PFSK-1 (cell line): ENCODE measurements around the gene ERC1.

Source experiments
- POLR2AphosphoS5 ChIP-seq: IDR thresholded peaks from 2 replicates; pipeline ENCODE4 v1.6.1; 2012; ENCODE audit warnings: low read depth, mild to moderate bottlenecking, control low read depth, low read length, moderate library complexity
- SIN3A ChIP-seq: IDR thresholded peaks from 2 replicates; pipeline ENCODE4 v1.6.1; 2012; ENCODE audit warnings: mild to moderate bottlenecking, low read length, moderate library complexity, borderline replicate concordance; ENCODE audit not compliant: insufficient read depth
- TAF1 ChIP-seq: IDR thresholded peaks from 2 replicates; pipeline ENCODE4 v1.6.1; 2012; ENCODE audit warnings: low read length, control low read depth, borderline replicate concordance; ENCODE audit not compliant: insufficient read depth
- TF ChIP-seq, protein P1 (sequence below), 2 experiments: IDR thresholded peaks; 2 replicates each; pipeline versions ENCODE4 v1.6.1 to v1.8.0; 2011 to 2012; ENCODE audit warnings: low read depth in 2 of 2, low read length in 2 of 2, control low read depth in 1 of 2, inconsistent platforms in 1 of 2, mild to moderate bottlenecking in 1 of 2, moderate library complexity in 1 of 2; ENCODE audit not compliant: insufficient read depth in 1 of 2

- TF ChIP-seq POLR2AphosphoS5 = no peak
- TF ChIP-seq, protein P1, sequence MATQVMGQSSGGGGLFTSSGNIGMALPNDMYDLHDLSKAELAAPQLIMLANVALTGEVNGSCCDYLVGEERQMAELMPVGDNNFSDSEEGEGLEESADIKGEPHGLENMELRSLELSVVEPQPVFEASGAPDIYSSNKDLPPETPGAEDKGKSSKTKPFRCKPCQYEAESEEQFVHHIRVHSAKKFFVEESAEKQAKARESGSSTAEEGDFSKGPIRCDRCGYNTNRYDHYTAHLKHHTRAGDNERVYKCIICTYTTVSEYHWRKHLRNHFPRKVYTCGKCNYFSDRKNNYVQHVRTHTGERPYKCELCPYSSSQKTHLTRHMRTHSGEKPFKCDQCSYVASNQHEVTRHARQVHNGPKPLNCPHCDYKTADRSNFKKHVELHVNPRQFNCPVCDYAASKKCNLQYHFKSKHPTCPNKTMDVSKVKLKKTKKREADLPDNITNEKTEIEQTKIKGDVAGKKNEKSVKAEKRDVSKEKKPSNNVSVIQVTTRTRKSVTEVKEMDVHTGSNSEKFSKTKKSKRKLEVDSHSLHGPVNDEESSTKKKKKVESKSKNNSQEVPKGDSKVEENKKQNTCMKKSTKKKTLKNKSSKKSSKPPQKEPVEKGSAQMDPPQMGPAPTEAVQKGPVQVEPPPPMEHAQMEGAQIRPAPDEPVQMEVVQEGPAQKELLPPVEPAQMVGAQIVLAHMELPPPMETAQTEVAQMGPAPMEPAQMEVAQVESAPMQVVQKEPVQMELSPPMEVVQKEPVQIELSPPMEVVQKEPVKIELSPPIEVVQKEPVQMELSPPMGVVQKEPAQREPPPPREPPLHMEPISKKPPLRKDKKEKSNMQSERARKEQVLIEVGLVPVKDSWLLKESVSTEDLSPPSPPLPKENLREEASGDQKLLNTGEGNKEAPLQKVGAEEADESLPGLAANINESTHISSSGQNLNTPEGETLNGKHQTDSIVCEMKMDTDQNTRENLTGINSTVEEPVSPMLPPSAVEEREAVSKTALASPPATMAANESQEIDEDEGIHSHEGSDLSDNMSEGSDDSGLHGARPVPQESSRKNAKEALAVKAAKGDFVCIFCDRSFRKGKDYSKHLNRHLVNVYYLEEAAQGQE (IDR thresholded peaks at IDR 0.05; ENCODE audit: insufficient read depth in 1 of 2, low read depth in 2 of 2, low read length in 2 of 2) = no peak
- TF ChIP-seq TAF1 = no peak
- TF ChIP-seq SIN3A = no peak
These were observed 286.9 kb downstream of the ERC1 start for GRCh38 chr12:1277905-1278304.
